Measurements from ENCODE around the gene SDHC. TPM values are rescaled to one million over a fixed set of nuclear protein-coding genes. Genes with fewer than 3 reads are reported as not detected.
A peak's percentile ranks its signal among the peaks of the same experiment; 100 is the strongest.
"Not testable (repeated sequence)": the region's sequence is repeated elsewhere in the genome, so short reads cannot be mapped to it uniquely, and the experiment has no call there.

The SDHC gene
- total and polyA plus RNA-seq, 2 of the 13 experiments (the other 11 are each of a cell fraction or from before 2014, with no cell fraction given) = 27.1 to 229 TPM

GRCh38 chr1:161313554-161314200 is 504 bp upstream of the SDHC start (continued):
- TF ChIP-seq FOSL2 (CRISPR knock-in tag; IDR thresholded peaks at IDR 0.05) = no peak
- no peak for TF ChIP-seq ELF3 (CRISPR knock-in tag; IDR thresholded peaks at IDR 0.05)
- TF ChIP-seq NR2F1 (CRISPR knock-in tag; IDR thresholded peaks at IDR 0.05) = no peak
- no peak for TF ChIP-seq TERF1 (CRISPR knock-in tag; IDR thresholded peaks at IDR 0.05)
- TF ChIP-seq, protein P1, sequence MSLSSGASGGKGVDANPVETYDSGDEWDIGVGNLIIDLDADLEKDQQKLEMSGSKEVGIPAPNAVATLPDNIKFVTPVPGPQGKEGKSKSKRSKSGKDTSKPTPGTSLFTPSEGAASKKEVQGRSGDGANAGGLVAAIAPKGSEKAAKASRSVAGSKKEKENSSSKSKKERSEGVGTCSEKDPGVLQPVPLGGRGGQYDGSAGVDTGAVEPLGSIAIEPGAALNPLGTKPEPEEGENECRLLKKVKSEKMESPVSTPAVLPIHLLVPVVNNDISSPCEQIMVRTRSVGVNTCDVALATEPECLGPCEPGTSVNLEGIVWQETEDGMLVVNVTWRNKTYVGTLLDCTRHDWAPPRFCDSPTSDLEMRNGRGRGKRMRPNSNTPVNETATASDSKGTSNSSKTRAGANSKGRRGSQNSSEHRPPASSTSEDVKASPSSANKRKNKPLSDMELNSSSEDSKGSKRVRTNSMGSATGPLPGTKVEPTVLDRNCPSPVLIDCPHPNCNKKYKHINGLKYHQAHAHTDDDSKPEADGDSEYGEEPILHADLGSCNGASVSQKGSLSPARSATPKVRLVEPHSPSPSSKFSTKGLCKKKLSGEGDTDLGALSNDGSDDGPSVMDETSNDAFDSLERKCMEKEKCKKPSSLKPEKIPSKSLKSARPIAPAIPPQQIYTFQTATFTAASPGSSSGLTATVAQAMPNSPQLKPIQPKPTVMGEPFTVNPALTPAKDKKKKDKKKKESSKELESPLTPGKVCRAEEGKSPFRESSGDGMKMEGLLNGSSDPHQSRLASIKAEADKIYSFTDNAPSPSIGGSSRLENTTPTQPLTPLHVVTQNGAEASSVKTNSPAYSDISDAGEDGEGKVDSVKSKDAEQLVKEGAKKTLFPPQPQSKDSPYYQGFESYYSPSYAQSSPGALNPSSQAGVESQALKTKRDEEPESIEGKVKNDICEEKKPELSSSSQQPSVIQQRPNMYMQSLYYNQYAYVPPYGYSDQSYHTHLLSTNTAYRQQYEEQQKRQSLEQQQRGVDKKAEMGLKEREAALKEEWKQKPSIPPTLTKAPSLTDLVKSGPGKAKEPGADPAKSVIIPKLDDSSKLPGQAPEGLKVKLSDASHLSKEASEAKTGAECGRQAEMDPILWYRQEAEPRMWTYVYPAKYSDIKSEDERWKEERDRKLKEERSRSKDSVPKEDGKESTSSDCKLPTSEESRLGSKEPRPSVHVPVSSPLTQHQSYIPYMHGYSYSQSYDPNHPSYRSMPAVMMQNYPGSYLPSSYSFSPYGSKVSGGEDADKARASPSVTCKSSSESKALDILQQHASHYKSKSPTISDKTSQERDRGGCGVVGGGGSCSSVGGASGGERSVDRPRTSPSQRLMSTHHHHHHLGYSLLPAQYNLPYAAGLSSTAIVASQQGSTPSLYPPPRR (CRISPR knock-in tag; IDR thresholded peaks at IDR 0.05; ENCODE audit: borderline replicate concordance) = no peak
- TF ChIP-seq JARID2 (CRISPR knock-in tag; IDR thresholded peaks at IDR 0.05; ENCODE audit: insufficient replicate concordance) = no peak
- TF ChIP-seq ATF7 (IDR thresholded peaks at IDR 0.05) = no peak
- no peak for TF ChIP-seq ATF7 (CRISPR knock-in tag; IDR thresholded peaks at IDR 0.05)
- 0 out of 2 replicates have a peak, but pooled peaks have one; percentile 17 for TF ChIP-seq ZNF772 (CRISPR knock-in tag; IDR thresholded peaks at IDR 0.05)
- no peak for TF ChIP-seq TGIF2 (CRISPR knock-in tag; IDR thresholded peaks at IDR 0.05)
- TF ChIP-seq ZNF709 (CRISPR knock-in tag; IDR thresholded peaks at IDR 0.05) = no peak

GRCh38 chr1:161315841-161316674 is 1.9 kb downstream of the SDHC start:
- Histone ChIP-seq H3K4me2 (ENCODE audit: low read depth, low read length) (peak overlapping the region; percentile 100; the same call in 1 of the 2 replicates), H3K79me2 (ENCODE audit: insufficient read depth, low read length) (peaks cover 31% of the 10 kb centered on the region), H3K4me1 (ENCODE audit: insufficient read depth, low read length) (peaks cover 67% of the 10 kb centered on the region)
- H2AFZ ChIP-seq (ENCODE audit: low read length); in situ Hi-C loops (cut with HindIII; ENCODE audit: extremely low pct_ligation_motif_present, low pct_unique_long_range_greater_than_20kb); H3K36me3 ChIP-seq (replicated peaks in 1 of 2; ENCODE audit: control insufficient read depth in 1 of 2, insufficient read depth in 2 of 2, low read length in 2 of 2); CTCF ChIA-PET (ENCODE audit: low intra/inter-chr PET ratio, low total read pairs); POLR2A ChIA-PET; BruUV-seq (replicated peaks); H3K27ac ChIP-seq (ENCODE audit: extremely low read length, insufficient read depth, low read length); H3K27me3 ChIP-seq (ENCODE audit: control insufficient read depth in 1 of 2, insufficient read depth in 2 of 2, low read length in 2 of 2); ATAC-seq; FAIRE-seq; intact Hi-C loops (cut with micrococcal nuclease; ENCODE audit: unreplicated experiment); H3K4me3 ChIP-seq (replicated peaks in 1 of 3; ENCODE audit: insufficient read depth in 1 of 3, low read depth in 2 of 3, low read length in 3 of 3); DNase-seq (ENCODE audit: low spot score); H4K20me1 ChIP-seq (ENCODE audit: insufficient read depth, low read length); H3K9ac ChIP-seq (ENCODE audit: insufficient read depth, low read depth, low read length); H3K9me3 ChIP-seq (ENCODE audit: low read length): not testable (repeated sequence)
- 96% methylated on average over 17 of the region's 17 CpGs for WGBS (ENCODE audit: low lambda C conversion rate)
